ENCODE data around the gene LRCH1. TPM values are rescaled to one million over a fixed set of nuclear protein-coding genes. Genes with fewer than 3 reads are reported as not detected.

The LRCH1 gene
- polyA plus RNA-seq, 3 donors = 30.8 to 35.4 (median 33.6) TPM

DNA sequence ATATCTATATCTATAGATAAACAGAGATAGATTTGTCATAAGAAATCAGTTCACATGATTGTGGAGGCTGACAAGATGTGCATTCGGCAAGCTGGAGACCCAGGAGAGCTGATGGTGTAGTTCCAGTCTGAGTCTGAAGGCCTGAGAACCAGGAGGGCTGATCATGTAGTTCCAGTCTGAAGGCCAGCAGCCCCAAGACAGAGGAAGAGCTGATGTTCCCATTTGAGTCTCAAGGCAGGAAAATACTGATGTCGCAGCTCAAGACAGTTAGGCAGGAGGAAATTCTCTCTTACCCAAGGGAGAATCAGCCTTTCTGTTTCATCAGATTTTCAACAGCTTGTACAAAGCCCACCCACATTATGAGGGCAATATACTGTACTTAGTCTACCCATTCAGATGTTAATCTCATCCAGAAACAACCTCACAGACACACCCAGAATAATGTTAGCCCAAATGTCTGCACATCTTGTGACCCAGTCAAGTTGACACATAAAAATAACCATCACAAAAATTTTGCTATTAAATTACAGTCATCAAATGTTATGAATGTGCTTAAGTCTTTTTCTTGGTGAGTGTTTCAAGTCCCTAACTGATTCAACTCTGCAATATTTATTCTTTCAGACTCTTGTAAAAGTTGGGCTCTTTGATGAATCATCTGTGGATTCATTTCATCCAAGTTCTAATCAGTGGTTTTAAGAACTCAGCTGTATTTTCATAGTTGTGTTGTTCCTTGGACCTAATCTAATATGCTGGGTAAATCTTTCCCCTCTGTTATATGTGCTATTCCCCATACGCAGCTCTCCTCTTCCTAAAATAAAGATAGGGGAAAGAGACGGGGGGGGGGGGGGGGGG is 22.7 kb upstream of the LRCH1 start:
- DNase-seq (ENCODE audit: low read depth in 3 of 3, low spot score in 2 of 3) = no peak

DNA sequence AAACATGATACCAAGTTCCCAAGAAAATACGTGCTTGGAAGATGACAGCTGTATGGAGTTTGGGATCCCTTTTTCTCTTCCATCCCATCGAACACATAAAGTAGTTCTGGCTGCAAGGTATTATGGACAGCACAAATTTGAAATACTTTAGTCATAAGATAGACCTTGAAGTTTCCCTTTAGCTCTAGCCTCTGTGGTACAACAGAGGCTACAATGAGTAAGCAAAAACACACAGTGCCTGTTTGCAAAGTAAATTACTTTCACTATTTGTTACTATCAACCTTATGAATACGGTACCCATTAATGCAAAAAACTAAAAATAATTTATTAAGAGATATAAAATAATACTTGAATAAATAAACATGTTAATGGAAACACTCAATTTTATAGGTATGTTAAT is 21.0 kb upstream of the LRCH1 start:
- no peak for DNase-seq (ENCODE audit: low read depth in 3 of 3, low spot score in 2 of 3)

- DNase-seq (ENCODE audit: low read depth in 3 of 3, low spot score in 2 of 3) = no peak
Observed at GRCh38 chr13:46535002-46535401, 18.0 kb upstream of the LRCH1 start.

DNA sequence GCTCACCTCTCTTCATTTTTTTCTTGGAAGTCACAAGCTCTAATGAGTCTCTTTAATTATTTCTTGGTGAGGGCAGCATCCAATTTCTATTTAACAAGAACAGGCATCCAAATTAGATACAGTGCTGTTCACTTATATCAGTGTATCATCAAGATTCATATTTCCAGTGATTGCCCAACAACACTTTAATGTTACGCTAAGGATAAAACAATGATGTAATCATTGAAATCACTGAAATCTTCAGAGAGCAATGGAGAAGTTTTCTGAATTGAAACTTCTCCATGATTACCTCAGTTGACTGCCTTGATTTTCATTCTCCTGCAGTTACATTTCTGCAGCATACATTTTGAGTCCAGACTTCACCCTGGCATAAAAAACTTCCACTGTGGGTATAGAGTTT is 17.1 kb upstream of the LRCH1 start:
- DNase-seq (ENCODE audit: low read depth in 3 of 3, low spot score in 2 of 3) = no peak

DNA sequence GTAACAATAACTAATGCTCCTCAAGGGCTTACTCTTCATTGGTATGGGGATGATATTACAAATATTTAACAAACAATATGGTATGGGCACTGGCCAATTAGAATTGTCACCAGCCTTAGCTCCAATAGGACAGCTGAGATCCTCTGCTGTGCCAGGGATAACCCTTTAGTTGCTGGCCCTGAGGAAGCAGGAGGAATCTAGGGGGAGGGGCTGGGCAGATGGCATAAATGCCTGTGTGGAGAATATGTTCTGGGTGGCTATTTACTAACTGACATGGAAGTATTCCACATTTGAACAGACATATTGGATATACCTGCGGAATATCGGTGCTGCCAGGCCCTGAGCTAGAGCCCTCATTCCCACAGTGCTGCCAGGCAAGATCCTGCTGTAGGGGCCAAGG is 16.6 kb upstream of the LRCH1 start:
- DNase-seq (ENCODE audit: low read depth in 3 of 3, low spot score in 2 of 3) = no peak

- DNase-seq (ENCODE audit: low read depth in 3 of 3, low spot score in 2 of 3) = no peak
Observed at GRCh38 chr13:46539231-46539630, 13.7 kb upstream of the LRCH1 start.

DNA sequence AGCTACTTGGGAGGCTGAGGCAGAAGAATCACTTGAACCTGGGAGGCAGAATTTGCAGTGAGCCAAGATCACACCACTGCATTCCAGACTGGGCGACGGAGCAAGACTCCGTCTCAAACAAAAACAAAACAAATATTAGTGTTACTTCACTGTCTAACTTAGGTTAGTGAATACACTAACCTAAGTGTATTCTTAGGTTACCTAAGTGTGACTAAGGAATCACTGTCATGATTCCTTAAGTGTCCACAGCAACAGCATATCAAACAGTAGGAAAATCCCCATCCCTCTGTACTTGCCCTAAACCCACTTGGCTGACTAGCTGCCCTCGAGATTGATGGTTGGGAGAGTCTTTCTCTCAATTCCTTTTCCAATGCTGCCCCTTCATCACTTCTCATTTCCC is 11.8 kb upstream of the LRCH1 start:
- DNase-seq (ENCODE audit: low read depth in 3 of 3, low spot score in 2 of 3) = no peak

DNA sequence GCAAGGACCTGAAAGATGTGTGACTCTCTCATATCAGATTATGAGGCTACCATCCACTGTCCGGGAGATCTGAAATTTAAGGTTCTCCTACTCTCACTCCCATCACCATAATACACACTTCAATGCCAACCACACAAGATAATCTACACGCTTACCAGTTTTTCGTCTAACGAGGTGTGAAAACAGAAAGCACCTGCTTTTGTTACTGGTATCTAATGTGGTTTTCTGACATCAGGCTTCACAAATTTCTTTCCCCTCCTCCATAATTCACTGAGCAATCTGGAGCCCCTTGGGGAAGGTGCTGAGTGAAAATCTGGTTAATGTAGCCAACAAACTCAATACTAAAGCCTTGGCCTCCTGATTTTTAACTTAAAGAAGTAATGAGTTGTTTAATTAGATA is 10.1 kb upstream of the LRCH1 start:
- no peak for DNase-seq (ENCODE audit: low read depth in 3 of 3, low spot score in 2 of 3)

DNA sequence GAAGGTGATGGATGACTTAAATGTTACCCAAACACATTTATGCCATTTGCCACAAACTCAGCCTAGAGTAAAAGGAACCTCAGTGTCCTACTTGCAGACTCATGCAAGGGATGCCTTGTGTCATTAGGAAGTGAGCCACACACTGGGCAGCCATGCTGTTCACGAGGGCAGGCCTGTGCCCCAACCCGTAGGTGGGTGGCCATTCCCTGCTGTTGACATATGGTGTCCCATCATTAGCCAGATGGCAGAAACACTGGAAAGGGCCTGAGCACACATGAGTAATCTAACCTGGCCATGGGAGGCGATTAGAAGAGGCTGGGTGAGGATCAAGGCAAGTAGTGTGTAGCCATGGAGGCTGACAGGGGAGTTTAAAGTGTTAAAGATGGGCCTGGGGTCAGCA is 9.7 kb upstream of the LRCH1 start:
- DNase-seq (ENCODE audit: low read depth in 3 of 3, low spot score in 2 of 3) = no peak

GRCh38 chr13:46544208-46544607 is 8.8 kb upstream of the LRCH1 start:
- no peak for DNase-seq (ENCODE audit: low read depth in 3 of 3, low spot score in 2 of 3)

DNA sequence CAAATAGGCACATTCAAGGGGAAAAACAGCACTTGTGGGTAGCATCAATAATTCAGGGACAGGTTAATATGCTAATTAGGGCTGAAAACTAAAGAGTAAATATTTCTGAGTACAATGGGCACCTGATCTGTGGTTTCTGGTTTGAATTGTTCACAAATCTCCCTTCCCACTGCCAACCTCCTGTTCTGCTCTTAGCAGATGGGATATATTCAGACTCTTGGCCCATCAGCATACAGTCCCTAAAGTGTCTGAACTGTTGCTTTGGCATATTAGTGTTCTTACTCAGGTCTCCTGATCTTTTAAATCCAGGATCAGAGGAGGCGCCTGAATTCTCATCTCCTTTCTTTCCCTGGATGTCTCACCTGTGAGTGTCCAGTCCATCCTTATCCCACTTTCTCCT is 8.2 kb upstream of the LRCH1 start:
- no peak for DNase-seq (ENCODE audit: low read depth in 3 of 3, low spot score in 2 of 3)

DNA sequence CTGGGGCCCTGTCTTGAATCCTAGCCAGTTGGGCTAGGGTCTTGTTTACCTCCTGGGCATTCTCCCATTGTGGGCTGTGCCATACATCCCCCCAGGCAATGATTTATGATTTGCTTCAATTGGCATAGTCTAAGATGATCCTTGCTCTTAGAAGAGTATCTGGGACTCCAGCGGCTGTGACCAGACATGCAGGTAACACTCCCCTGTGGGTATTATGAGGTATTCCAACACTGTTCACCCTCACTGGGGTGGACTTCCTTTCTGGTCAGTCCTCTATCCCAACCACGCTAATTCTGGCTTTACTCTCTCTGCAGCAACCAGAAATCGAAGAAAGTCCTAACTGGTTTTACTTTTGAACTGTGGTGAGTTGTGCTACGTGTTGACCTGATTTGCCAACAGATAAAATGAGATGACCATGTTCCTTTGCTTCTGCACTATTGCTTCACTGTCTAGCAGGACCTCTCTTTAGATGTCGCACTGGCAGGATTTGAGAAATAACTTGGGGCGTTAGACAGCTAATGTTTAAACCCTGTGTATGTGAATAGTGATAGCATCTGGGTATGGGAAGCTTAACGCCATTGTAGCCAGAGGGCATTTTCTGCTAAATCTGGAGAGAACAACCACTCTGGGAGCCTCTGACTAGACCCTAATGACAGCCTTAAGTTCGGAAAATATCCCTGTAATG is 6.7 kb upstream of the LRCH1 start:
- no peak for DNase-seq (ENCODE audit: low read depth in 3 of 3, low spot score in 2 of 3)

DNA sequence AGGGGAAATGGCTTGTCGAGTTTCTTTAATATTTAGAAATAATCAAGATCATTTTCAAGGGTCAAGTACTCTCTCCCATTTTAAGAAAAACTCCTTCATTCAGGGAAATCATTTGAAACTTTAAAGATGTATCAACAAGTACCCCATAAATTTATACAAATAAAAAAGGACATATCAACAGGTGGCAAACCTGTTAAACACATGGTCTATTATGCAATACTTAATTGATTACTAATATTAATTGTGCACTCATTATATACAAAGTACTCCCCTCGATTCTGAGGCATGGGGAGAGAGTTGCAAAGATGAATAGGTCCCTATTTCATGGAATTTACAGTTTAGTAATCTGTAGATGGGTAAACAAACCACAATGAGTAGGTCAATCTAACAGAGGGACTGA is 2.1 kb upstream of the LRCH1 start:
- no peak for DNase-seq (ENCODE audit: low read depth in 3 of 3, low spot score in 2 of 3)

GRCh38 chr13:46551410-46552302 is 1.3 kb upstream of the LRCH1 start:
- no peak for DNase-seq (ENCODE audit: low read depth in 3 of 3, low spot score in 2 of 3)

DNA sequence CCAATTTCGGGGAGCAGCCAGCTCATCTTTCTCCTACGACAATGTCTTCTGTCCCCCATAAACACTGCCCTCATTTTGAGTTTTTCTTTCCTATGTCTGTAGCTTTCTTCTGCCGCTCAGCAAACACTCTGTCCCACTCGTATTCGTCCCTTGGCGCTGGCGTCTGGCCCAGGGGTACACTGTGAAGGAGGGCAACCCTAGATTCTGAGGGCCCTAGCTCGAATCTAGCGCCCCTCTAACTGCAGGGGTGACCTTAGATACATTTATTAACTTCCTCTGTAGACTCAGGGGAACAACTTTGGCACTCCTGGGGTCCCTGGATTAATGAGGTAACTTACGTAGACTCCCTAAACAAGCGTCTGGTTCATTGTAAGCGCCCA is 677 bp upstream of the LRCH1 start:
- no peak for DNase-seq (ENCODE audit: low read depth in 3 of 3, low spot score in 2 of 3)

DNA sequence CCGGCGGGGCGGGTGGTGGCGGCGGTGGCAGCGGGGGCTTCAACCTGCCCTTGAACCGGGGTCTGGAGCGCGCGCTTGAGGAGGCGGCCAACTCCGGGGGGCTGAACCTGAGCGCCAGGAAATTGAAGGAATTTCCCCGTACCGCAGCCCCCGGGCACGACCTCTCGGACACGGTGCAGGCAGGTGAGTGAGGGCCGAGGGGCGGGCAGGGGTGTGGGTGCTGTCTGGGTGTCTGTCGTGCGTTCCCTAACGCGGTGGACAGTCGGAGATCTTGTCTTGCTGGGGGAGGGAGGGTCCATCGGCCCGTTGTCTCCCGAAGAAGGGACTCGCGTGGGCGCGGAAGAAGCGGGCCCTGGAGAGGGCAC is 533 bp downstream of the LRCH1 start:
- DNase-seq (ENCODE audit: low read depth in 3 of 3, low spot score in 2 of 3) = no peak

- DNase-seq (ENCODE audit: low read depth in 3 of 3, low spot score in 2 of 3) = no peak
Observed at GRCh38 chr13:46553886-46554858, 1.2 kb downstream of the LRCH1 start.

DNA sequence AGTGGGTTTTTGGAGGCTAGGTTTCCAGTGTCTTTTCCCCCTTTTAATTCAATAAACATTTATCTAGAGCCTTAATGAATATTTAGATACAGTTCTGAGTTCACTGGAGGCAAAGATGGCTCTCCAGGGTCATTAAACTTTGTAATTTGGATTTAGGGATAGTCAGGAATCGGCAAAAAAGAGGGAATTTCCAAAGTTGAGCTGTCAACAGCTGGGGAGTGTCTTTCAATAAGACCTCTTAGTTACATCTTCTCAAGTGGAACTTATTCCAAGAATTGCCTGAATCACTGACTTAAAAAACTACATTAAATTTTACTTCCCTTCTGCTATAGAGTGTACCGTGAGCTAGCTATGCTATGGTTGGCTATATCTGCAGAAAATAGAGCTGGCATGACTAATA is 2.0 kb downstream of the LRCH1 start:
- DNase-seq (ENCODE audit: low read depth in 3 of 3, low spot score in 2 of 3) = no peak

GRCh38 chr13:46555722-46556417 is 2.9 kb downstream of the LRCH1 start:
- no peak for DNase-seq (ENCODE audit: low read depth in 3 of 3, low spot score in 2 of 3)

GRCh38 chr13:46556418-46556779 is 3.4 kb downstream of the LRCH1 start:
- no peak for DNase-seq (ENCODE audit: low read depth in 3 of 3, low spot score in 2 of 3)
